Activated CD4-positive, alpha-beta T cell treated with anti-CD3 and anti-CD28 coated beads for 36 hours (primary cell): ENCODE measurements around the gene GLIS1. TPM values are rescaled to one million over a fixed set of nuclear protein-coding genes. Genes with fewer than 3 reads are reported as not detected.

ENCODE experiments used
- ATAC-seq: fragments of 200-7000 bp; cut with Tn5 transposase; one replicate; pipeline ENCODE4 v1.10.0; 2021; ENCODE audit warnings: mild to moderate bottlenecking, moderate library complexity
- CTCF ChIA-PET: fragments of 350-600 bp; sonication (Branson Sonifier 250); formaldehyde crosslinking; loops from one replicate; lab custom pipeline; 2021; ENCODE audit warnings: antibody characterized with exemption; lab: Charles Lee
- POLR2A ChIA-PET: fragments of 350-600 bp; sonication (Branson Sonifier 250); formaldehyde crosslinking; loops from one replicate; lab custom pipeline; 2021; ENCODE audit warnings: antibody characterized with exemption, inconsistent platforms; lab: Charles Lee
- DNase-seq: peaks from one replicate; pipeline ENCODE4 v3.0.0-alpha.2; 2020
- H3K27ac Mint-ChIP-seq: one replicate; pipeline ENCODE4 v1.8.0; 2021; ENCODE audit warnings: mixed read lengths
- H3K27me3 Mint-ChIP-seq: one replicate; pipeline ENCODE4 v1.8.0; 2021; ENCODE audit warnings: mixed read lengths
- H3K36me3 Mint-ChIP-seq: one replicate; pipeline ENCODE4 v1.8.0; 2021; ENCODE audit warnings: low read depth, mixed read lengths
- H3K4me1 Mint-ChIP-seq: one replicate; pipeline ENCODE4 v1.8.0; 2021; ENCODE audit warnings: mixed read lengths
- H3K4me3 Mint-ChIP-seq: one replicate; pipeline ENCODE4 v1.8.0; 2021; ENCODE audit warnings: mild to moderate bottlenecking, moderate library complexity, mixed read lengths
- H3K9me3 Mint-ChIP-seq: one replicate; pipeline ENCODE4 v1.8.0; 2021; ENCODE audit warnings: low read depth, mixed read lengths
- intact Hi-C, 2 experiments: fragments of 100-400 bp; cut with DNase I in 1 of 2; cut with micrococcal nuclease in 1 of 2; formaldehyde crosslinking; loops; one replicate each; pipeline versions ENCODE4 v1.14.2 to v1.15.1; 2022 to 2024; cut with DNase I, micrococcal nuclease
- total RNA-seq, 2 experiments: library from RNA; stranded (reverse); gene quantifications; one replicate each; pipeline ENCODE4 v1.2.3, GENCODE V29; 2021

GLIS1 gene
- total RNA-seq, 2 experiments from 2014 or later, result not detected

GRCh38 chr1:53576866-53577760, 161.9 kb downstream of the GLIS1 start:
- H3K4me3 Mint-ChIP-seq, result no peak overlapping the region
- POLR2A ChIA-PET, result no interaction called here
- no peaks in the 10 kb centered on the region for H3K27me3 Mint-ChIP-seq
- peak; percentile 2 for DNase-seq
- H3K9me3 Mint-ChIP-seq, result no peaks in the 10 kb centered on the region
- H3K36me3 Mint-ChIP-seq, result no peaks in the 10 kb centered on the region
- CTCF ChIA-PET, result no interaction called here
- no peak for ATAC-seq
- intact Hi-C loops, result no loop called here
- no peak overlapping the region for H3K27ac Mint-ChIP-seq
- H3K4me1 Mint-ChIP-seq, result no peaks in the 10 kb centered on the region

- Mint-ChIP-seq H3K27ac (no peak overlapping the region), H3K36me3 (no peaks in the 10 kb centered on the region), H3K27me3 (no peaks in the 10 kb centered on the region), H3K9me3 (no peaks in the 10 kb centered on the region), H3K4me3 (no peak overlapping the region), H3K4me1 (no peaks in the 10 kb centered on the region)
- ATAC-seq (no peak), DNase-seq (no peak)
- ChIA-PET CTCF (no interaction called here), POLR2A (no interaction called here)
- intact Hi-C loops, result no loop called here
Measured at GRCh38 chr1:53576381-53576801, 162.6 kb downstream of the GLIS1 start.

- intact Hi-C loops, result no loop called here
- Mint-ChIP-seq H3K9me3 (no peaks in the 10 kb centered on the region), H3K36me3 (no peaks in the 10 kb centered on the region), H3K27me3 (no peaks in the 10 kb centered on the region), H3K4me3 (no peak overlapping the region), H3K4me1 (no peaks in the 10 kb centered on the region), H3K27ac (no peak overlapping the region)
- POLR2A ChIA-PET, result no interaction called here
- ATAC-seq, result no peak
- DNase-seq, result no peak
- CTCF ChIA-PET, result no interaction called here
Measured at GRCh38 chr1:53575955-53576320, 163.0 kb downstream of the GLIS1 start.

- CTCF ChIA-PET, result interaction anchor here (0.5 kb wide), 1 partner anchor 1985 kb away, joined by 3 read pairs; no protein-coding TSS in a partner anchor
Measured at GRCh38 chr1:53575141-53575954, 163.6 kb downstream of the GLIS1 start.

GRCh38 chr1:53574621-53575020, 164.3 kb downstream of the GLIS1 start:
- Mint-ChIP-seq H3K36me3 (no peaks in the 10 kb centered on the region), H3K4me1 (no peaks in the 10 kb centered on the region), H3K4me3 (no peak overlapping the region), H3K27ac (no peak overlapping the region), H3K9me3 (no peaks in the 10 kb centered on the region), H3K27me3 (no peaks in the 10 kb centered on the region)
- CTCF ChIA-PET, result no interaction called here
- no peak for ATAC-seq
- peak; percentile 2 for DNase-seq
- POLR2A ChIA-PET, result no interaction called here
- intact Hi-C loops, result no loop called here

More at GRCh38 chr1:53575141-53575954, 163.6 kb downstream of the GLIS1 start:
- intact Hi-C loops, result no loop called here
- Mint-ChIP-seq H3K27ac (no peak overlapping the region), H3K27me3 (no peaks in the 10 kb centered on the region), H3K9me3 (no peaks in the 10 kb centered on the region), H3K4me3 (no peak overlapping the region), H3K36me3 (no peaks in the 10 kb centered on the region), H3K4me1 (no peaks in the 10 kb centered on the region)
- ATAC-seq, result no peak
- POLR2A ChIA-PET, result no interaction called here
- DNase-seq, result no peak

- ChIA-PET POLR2A (no interaction called here), CTCF (interaction anchor here (1.4 kb wide), 1 partner anchor 10 kb away, joined by 3 read pairs; no protein-coding TSS in a partner anchor)
- H3K36me3 Mint-ChIP-seq, result no peaks in the 10 kb centered on the region
- ATAC-seq, result no peak
- no peak for DNase-seq
- intact Hi-C loops, result no loop called here
- H3K9me3 Mint-ChIP-seq, result no peaks in the 10 kb centered on the region
- no peaks in the 10 kb centered on the region for H3K4me1 Mint-ChIP-seq
- H3K4me3 Mint-ChIP-seq, result no peak overlapping the region
- H3K27me3 Mint-ChIP-seq, result no peaks in the 10 kb centered on the region
- H3K27ac Mint-ChIP-seq, result no peak overlapping the region
Measured at GRCh38 chr1:53573931-53574330, 165.0 kb downstream of the GLIS1 start.

GRCh38 chr1:53573522-53573921, 165.4 kb downstream of the GLIS1 start:
- Mint-ChIP-seq H3K27ac (no peak overlapping the region), H3K27me3 (no peaks in the 10 kb centered on the region), H3K4me3 (no peak overlapping the region), H3K9me3 (no peaks in the 10 kb centered on the region), H3K4me1 (no peaks in the 10 kb centered on the region), H3K36me3 (no peaks in the 10 kb centered on the region)
- DNase-seq, result no peak
- no peak for ATAC-seq
- ChIA-PET POLR2A (no interaction called here), CTCF (interaction anchor here (1.4 kb wide), 1 partner anchor 10 kb away, joined by 3 read pairs; no protein-coding TSS in a partner anchor)
- intact Hi-C loops, result no loop called here

GRCh38 chr1:53572815-53573173, 166.2 kb downstream of the GLIS1 start:
- POLR2A ChIA-PET, result no interaction called here
- no peak for DNase-seq
- peaks cover 2% of the 10 kb centered on the region for H3K27me3 Mint-ChIP-seq

GRCh38 chr1:53572065-53572814, 166.7 kb downstream of the GLIS1 start:
- H3K27ac Mint-ChIP-seq, result no peak overlapping the region
- peaks cover under 1% of the 10 kb centered on the region for H3K9me3 Mint-ChIP-seq
- ChIA-PET POLR2A (no interaction called here), CTCF (interaction anchor here (1.4 kb wide), 1 partner anchor 8 kb away, joined by 3 read pairs; no protein-coding TSS in a partner anchor)
- H3K27me3 Mint-ChIP-seq, result peaks cover 2% of the 10 kb centered on the region
- no peak overlapping the region for H3K4me3 Mint-ChIP-seq
- DNase-seq (peak; percentile 11), ATAC-seq (no peak)
- H3K36me3 Mint-ChIP-seq, result no peaks in the 10 kb centered on the region
- H3K4me1 Mint-ChIP-seq, result no peaks in the 10 kb centered on the region
- intact Hi-C loops, result no loop called here

More at GRCh38 chr1:53572815-53573173, 166.2 kb downstream of the GLIS1 start:
- Mint-ChIP-seq H3K9me3 (no peaks in the 10 kb centered on the region), H3K4me3 (no peak overlapping the region), H3K4me1 (no peaks in the 10 kb centered on the region), H3K36me3 (no peaks in the 10 kb centered on the region), H3K27ac (no peak overlapping the region)
- CTCF ChIA-PET, result interaction anchor here (1.4 kb wide), 1 partner anchor 9 kb away, joined by 3 read pairs; no protein-coding TSS in a partner anchor
- intact Hi-C loops, result no loop called here
- ATAC-seq, result no peak

- ChIA-PET CTCF (no interaction called here), POLR2A (no interaction called here)
- peaks cover 6% of the 10 kb centered on the region for H3K9me3 Mint-ChIP-seq
- ATAC-seq (no peak), DNase-seq (no peak)
- peaks cover 7% of the 10 kb centered on the region for H3K27me3 Mint-ChIP-seq
- intact Hi-C loops, result no loop called here
- no peaks in the 10 kb centered on the region for H3K36me3 Mint-ChIP-seq
- H3K4me3 Mint-ChIP-seq, result no peak overlapping the region
- H3K27ac Mint-ChIP-seq, result no peak overlapping the region
- H3K4me1 Mint-ChIP-seq, result peaks cover 1% of the 10 kb centered on the region
Measured at GRCh38 chr1:53568540-53568939, 170.4 kb downstream of the GLIS1 start.

GRCh38 chr1:53567851-53568250, 171.1 kb downstream of the GLIS1 start:
- intact Hi-C loops, result no loop called here
- H3K27ac Mint-ChIP-seq, result no peak overlapping the region

More at GRCh38 chr1:53567851-53568250, 171.1 kb downstream of the GLIS1 start:
- CTCF ChIA-PET, result no interaction called here
- Mint-ChIP-seq H3K4me3 (no peak overlapping the region), H3K36me3 (no peaks in the 10 kb centered on the region), H3K4me1 (peaks cover 6% of the 10 kb centered on the region), H3K27me3 (peaks cover 9% of the 10 kb centered on the region), H3K9me3 (peaks cover 6% of the 10 kb centered on the region)
- no peak for DNase-seq
- no peak for ATAC-seq
- POLR2A ChIA-PET, result no interaction called here
